GM21528 (cell line): ENCODE data around the gene SORCS3.

Experiments used
- ATAC-seq: cut with Tn5 transposase; IDR thresholded peaks from one replicate; pipeline ENCODE4 v1.9.1; 2021; ENCODE audit warnings: mild to moderate bottlenecking, moderate library complexity; ENCODE audit not compliant: unreplicated experiment, low FRiP score

The SORCS3 gene

DNA sequence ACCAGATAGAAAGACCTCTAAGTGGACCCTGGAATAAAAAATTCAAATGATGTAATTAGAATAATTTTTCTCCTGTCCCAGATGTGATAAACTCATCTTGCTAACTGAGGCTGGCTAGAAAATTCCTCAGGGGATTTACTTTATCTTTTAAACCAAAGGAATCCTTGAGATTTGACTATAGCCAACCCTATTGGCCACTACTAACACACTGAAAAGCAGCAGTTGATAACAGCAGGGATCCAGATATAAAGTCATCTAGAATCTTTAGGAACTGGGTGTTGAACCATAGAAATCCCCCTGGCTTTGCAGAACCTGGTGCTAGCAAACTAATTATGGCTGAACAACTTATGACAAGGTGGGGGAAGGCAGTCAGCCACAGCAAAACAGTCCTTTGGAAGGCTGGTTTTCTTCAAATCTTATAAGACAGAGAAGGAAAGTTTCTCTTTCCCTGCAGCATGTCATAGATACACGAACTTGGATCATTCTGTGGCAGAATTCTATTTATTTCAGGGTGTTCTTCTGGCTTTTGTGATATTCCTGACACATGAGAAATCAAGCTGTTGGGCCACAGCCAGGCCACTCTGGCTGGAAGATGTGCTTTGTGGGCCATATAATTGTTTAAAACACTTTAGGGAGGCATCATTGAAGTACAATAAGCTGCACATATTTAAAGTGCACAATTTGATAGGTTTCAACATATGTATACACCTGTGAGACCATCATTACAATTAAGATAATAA, 643.6 kb downstream of the SORCS3 start:
- ATAC-seq = no peak

DNA sequence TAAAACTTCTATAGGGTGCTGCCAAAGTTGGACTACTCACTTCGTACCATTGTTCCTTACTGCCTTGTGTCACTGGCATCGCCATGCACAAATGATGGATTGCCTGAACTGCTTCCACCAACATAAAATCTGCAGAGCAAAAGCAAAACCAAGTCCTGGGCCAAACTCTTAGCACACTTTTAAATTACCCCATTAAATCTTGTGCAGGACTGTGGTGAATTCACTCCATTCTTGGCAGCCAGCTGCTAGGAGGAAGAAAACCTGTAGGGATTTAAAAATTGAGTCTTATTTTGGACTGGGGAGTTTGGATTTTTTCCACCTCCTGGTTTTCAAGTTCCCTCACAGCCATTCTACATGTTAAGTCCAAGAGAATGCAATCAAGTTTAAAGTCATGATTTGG, 646.9 kb downstream of the SORCS3 start:
- no peak for ATAC-seq

DNA sequence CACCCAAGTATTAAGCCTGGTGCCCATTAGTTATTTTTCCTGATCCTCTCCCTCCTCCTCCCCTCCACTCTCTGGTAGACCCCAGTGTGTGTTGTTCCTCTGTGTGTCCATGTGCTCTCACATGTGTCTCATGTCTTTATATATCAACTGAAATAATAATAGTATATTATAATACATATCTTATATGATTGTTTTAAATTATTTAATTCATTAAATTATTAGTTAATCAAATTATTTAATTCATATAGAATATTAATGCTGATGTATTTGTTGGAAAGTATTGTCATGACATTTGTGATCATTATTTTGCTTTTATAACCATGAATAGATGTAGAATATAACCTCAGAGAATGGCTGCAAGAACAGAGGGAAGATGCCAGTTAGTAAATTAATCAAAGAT, 647.5 kb downstream of the SORCS3 start:
- no peak for ATAC-seq

DNA sequence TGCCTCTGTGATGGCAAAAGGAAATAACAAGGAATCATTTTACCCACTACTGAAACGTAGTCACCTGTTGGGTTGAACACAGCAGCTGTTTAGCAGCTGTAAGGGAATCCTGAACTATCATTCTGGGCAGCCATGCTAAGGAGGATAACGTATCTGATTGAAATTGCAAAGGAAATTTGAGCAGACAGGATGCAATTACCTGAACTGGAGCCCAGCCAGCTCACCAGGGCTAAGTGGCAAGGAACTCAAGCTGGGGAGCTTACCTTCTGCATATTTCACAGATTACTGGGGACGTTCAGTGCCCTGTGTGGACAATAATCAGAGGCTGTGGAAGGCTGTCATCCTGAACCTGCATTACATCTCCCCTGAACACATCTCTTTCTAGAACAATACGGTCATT, 650.5 kb downstream of the SORCS3 start:
- no peak for ATAC-seq

DNA sequence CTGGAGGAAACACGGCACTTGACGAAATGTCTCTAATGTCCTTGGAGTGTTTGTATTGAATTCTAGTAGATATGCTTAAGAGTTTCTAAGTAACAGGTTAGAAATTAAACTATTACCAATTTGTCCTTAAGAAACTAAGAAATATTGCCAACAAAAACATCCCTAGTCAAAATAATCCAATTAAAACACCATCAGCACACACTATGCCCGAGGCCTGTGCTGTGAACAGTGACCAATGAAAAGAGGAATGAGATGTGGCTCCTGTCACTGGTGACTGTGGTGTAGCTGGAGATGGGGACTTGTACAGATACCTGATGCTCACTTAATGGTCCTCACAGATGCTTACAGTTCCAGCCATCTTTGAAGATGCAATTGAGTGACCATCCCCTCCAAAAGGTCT, 651.1 kb downstream of the SORCS3 start:
- no peak for ATAC-seq
